K562 (cell line): Measurements from ENCODE around the gene SLC39A9. TPM values are rescaled to one million over a fixed set of nuclear protein-coding genes. Genes with fewer than 3 reads are reported as not detected.

Source experiments
- ATAC-seq: fragments of 200-7000 bp; cut with Tn5 transposase; 3 replicates; pipeline ENCODE4 v1.9.1; 2020; ENCODE audit warnings: moderate library complexity
- BruUV-seq: library from RNA; stranded (reverse); fragments of 400-500 nt; replicated peaks from 2 replicates; lab custom pipeline; 2021; lab: Mats Ljungman, UMichigan
- CTCF ChIA-PET: fragments of 300-600 bp; formaldehyde crosslinking; extraction: SDS; loops from one replicate; lab custom pipeline; 2021; ENCODE audit warnings: low intra/inter-chr PET ratio; lab: Yijun Ruan, JAX
- POLR2A ChIA-PET: fragments of 300-600, 350-650 bp; sonication (Branson Sonifier 250); formaldehyde crosslinking; extraction: SDS; loops from one replicate; lab custom pipeline; 2021; ENCODE audit warnings: antibody characterized with exemption, inconsistent platforms; lab: Yijun Ruan, JAX
- DNase-seq, 4 experiments: peaks; one replicate each; pipeline versions ENCODE4 v3.0.0 to v3.0.0-alpha.2; 2011 to 2018; ENCODE audit warnings: low spot score in 3 of 4, mixed read lengths in 3 of 4; ENCODE audit errors: extremely low read depth in 1 of 4
- FAIRE-seq: peaks from 2 replicates; lab custom pipeline; 2011; peaks lifted over from hg19 to GRCh38; lab: Jason Lieb, UNC
- H2AFZ ChIP-seq: 2 replicates; pipeline ENCODE4 v1.6.0; 2011; ENCODE audit warnings: low read depth, low read length, control low read depth, inconsistent platforms
- H3K27ac ChIP-seq: fragments of 200-600 bp; 3 replicates; pipeline ENCODE4 v1.8.0; 2011; ENCODE audit warnings: low read depth, mild to moderate bottlenecking, control low read depth, inconsistent platforms, low read length, moderate library complexity, mixed read lengths; ENCODE audit errors: extremely low read depth
- H3K27me3 ChIP-seq, 2 experiments: fragments of 300-600 bp in 1 of 2; 2 replicates in 1 of 2; 3 replicates in 1 of 2; pipeline versions ENCODE4 v1.6.0 to v1.8.0; 2011; ENCODE audit warnings: inconsistent platforms in 2 of 2, low read length in 2 of 2, mild to moderate bottlenecking in 1 of 2, mixed read lengths in 1 of 2, moderate library complexity in 1 of 2; ENCODE audit not compliant: control insufficient read depth in 2 of 2, insufficient read depth in 2 of 2
- H3K36me3 ChIP-seq: fragments of 300-600 bp; 3 replicates; pipeline ENCODE4 v1.8.0; 2011; ENCODE audit warnings: mild to moderate bottlenecking, low read length, inconsistent platforms; ENCODE audit not compliant: control insufficient read depth, insufficient read depth
- H3K4me1 ChIP-seq, 2 experiments: fragments of 200-600 bp in 1 of 2; replicated peaks in 1 of 2; 2 replicates in 1 of 2; 3 replicates in 1 of 2; pipeline versions ENCODE4 v1.5.1 to v1.8.0; 2011; ENCODE audit warnings: inconsistent platforms in 2 of 2, low read length in 2 of 2, mild to moderate bottlenecking in 1 of 2, mixed read lengths in 1 of 2, moderate library complexity in 1 of 2; ENCODE audit not compliant: control insufficient read depth in 2 of 2, insufficient read depth in 2 of 2
- H3K4me2 ChIP-seq: 2 replicates; pipeline ENCODE4 v1.6.1; 2011; ENCODE audit warnings: low read length, control low read depth, inconsistent platforms, mixed read lengths; ENCODE audit not compliant: insufficient read depth
- H3K4me3 ChIP-seq: fragments of 200-600 bp; sonication (generic), shearing (Covaris generic); 2 replicates; pipeline ENCODE4 v1.5.1; 2016; ENCODE audit warnings: control low read depth, inconsistent platforms
- H3K79me2 ChIP-seq: fragments of 200-600 bp; 3 replicates; pipeline ENCODE4 v1.8.0; 2011; ENCODE audit warnings: low read length, inconsistent platforms; ENCODE audit not compliant: control insufficient read depth, insufficient read depth
- H3K9ac ChIP-seq, 2 experiments: 2 replicates each; pipeline versions ENCODE4 v1.6.0 to v1.6.1; 2011; ENCODE audit warnings: low read depth in 2 of 2, low read length in 2 of 2, control low read depth in 1 of 2, inconsistent platforms in 1 of 2, mild to moderate bottlenecking in 1 of 2, mixed read lengths in 1 of 2; ENCODE audit not compliant: insufficient read depth in 1 of 2
- H3K9me1 ChIP-seq: one replicate; pipeline ENCODE4 v1.6.0; 2011; ENCODE audit warnings: inconsistent platforms, mild to moderate bottlenecking, low read length, moderate library complexity; ENCODE audit not compliant: control insufficient read depth, insufficient read depth
- H3K9me3 ChIP-seq: replicated peaks from 2 replicates; pipeline ENCODE4 v1.5.1; 2011; ENCODE audit warnings: low read depth, low read length, inconsistent platforms; ENCODE audit not compliant: control insufficient read depth, insufficient read depth
- H4K20me1 ChIP-seq: replicated peaks from 2 replicates; pipeline ENCODE4 v1.6.1; 2011; ENCODE audit warnings: low read length, inconsistent platforms, mixed read lengths; ENCODE audit not compliant: control insufficient read depth, insufficient read depth
- BRD4 ChIP-seq: fragments of 200-600 bp; sonication (generic); IDR thresholded peaks from 2 replicates; pipeline ENCODE4 v1.6.1; 2017; ENCODE audit warnings: inconsistent platforms
- CXXC5 ChIP-seq: fragments of 250-450 bp; sonication (Bioruptor Pico); IDR thresholded peaks from 2 replicates; pipeline ENCODE4 v1.8.0; 2022; ENCODE audit warnings: inconsistent platforms, mild to moderate bottlenecking, moderate library complexity
- ELF1 ChIP-seq: fragments of 200-800 bp; sonication (Bioruptor generic); IDR thresholded peaks from 2 replicates; pipeline ENCODE4 v1.6.1; 2016; ENCODE audit warnings: missing genetic modification characterization, missing compliant biosample characterization
- ELF4 ChIP-seq: fragments of 450-650 bp; formaldehyde crosslinking; IDR thresholded peaks from 2 replicates; pipeline ENCODE4 v1.4.0; 2022; ENCODE audit warnings: missing genetic modification characterization
- ETV5 ChIP-seq: sonication (generic); formaldehyde crosslinking; IDR thresholded peaks from 2 replicates; pipeline ENCODE4 v1.4.0; 2020; ENCODE audit warnings: low read depth, mild to moderate bottlenecking, missing genetic modification reagents
- PRPF4 ChIP-seq: fragments of 200-400 bp; formaldehyde crosslinking; IDR thresholded peaks from one replicate; pipeline ENCODE4 v1.6.1; 2017; ENCODE audit warnings: low read length, low read depth, mild to moderate bottlenecking; ENCODE audit not compliant: insufficient read depth, poor library complexity, severe bottlenecking
- SMARCA4 ChIP-seq: fragments of 450-650 bp; IDR thresholded peaks from 2 replicates; pipeline ENCODE4 v1.6.1; 2016
- ZBTB7A ChIP-seq: IDR thresholded peaks from 2 replicates; pipeline ENCODE4 v1.6.1; 2011; ENCODE audit warnings: low read depth, mild to moderate bottlenecking, low read length, moderate library complexity, borderline replicate concordance; ENCODE audit not compliant: control insufficient read depth
- ZNF24 ChIP-seq: fragments of 450-650 bp; IDR thresholded peaks from 2 replicates; pipeline ENCODE4 v1.6.1; 2016
- WGBS: fragments of 100-300 bp; shearing (Covaris generic); methylation state at CpG from one replicate; pipeline ENCODE4 v1.1.6; 2016; ENCODE audit warnings: low coverage, mixed read lengths; ENCODE audit not compliant: insufficient coverage; ENCODE audit errors: missing lambda C conversion rate; 5-methylcytosine and 5-hydroxymethylcytosine counted together
- in situ Hi-C: fragments of 300-500 bp; cut with MboI; formaldehyde crosslinking; loops from 4 replicates; pipeline ENCODE4 v1.15.0; 2018; ENCODE audit warnings: inconsistent platforms, mixed read lengths
- intact Hi-C: fragments of 100-400 bp; cut with micrococcal nuclease; formaldehyde crosslinking; loops from 2 replicates; pipeline ENCODE4 v1.14.2; 2022
- polyA plus RNA-seq, 8 experiments: library from polyadenylated mRNA; depleted of rRNA in 4 of 8; stranded (reverse) in 5 of 8; unstranded in 3 of 8; fragments of >200 nt; fragmentation: Nextera tagmentation in 2 of 8; fragmentation: Illumina TruSeq in 1 of 8; extraction: Ambion mirVana in 2 of 8; extraction: Trizol in 1 of 8; gene quantifications; 2 replicates each; pipeline versions ENCODE4 v1.2.1 to v1.2.3, GENCODE V29; 2011 to 2014; ENCODE audit warnings: inconsistent platforms in 1 of 8, missing spikeins in 1 of 8
- total RNA-seq, 7 experiments: library from RNA; depleted of rRNA in 6 of 7; stranded (reverse); fragments of >200 nt in 6 of 7; fragmentation: Illumina TruSeq in 2 of 7; extraction: Trizol in 2 of 7; gene quantifications; 2 replicates each; pipeline versions ENCODE4 v1.2.1 to v1.2.3, GENCODE V29; 2011 to 2021; ENCODE audit warnings: low replicate concordance in 1 of 7

Gene SLC39A9
- total and polyA plus RNA-seq, 9 of the 15 experiments (the other 6 are each of a cell fraction or from before 2014, with no cell fraction given) = 18.4 to 66.0 (median 32.5) TPM

DNA sequence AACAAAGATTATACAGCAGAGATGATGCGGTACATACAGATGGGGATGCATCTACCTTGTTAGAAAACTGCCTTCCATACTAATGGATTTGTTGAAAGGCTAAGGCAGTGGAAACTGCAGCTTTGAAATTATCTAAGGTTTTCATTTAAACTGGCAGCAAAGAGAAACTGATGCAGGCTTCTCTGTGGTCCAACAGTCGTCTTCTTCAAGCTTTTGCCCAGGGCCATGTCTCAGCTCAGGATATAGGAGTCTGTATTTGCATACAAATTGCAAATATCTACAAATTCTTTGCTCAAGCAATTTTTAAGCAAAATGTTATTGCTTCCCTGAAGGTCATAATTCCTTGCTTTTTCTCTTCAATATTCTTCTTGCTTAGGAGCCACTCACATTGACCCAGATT is 34.1 kb upstream of the SLC39A9 start:
- H3K9me1 ChIP-seq = no peaks in the 10 kb centered on the region
- intact Hi-C loops = no loop called here
- no peak overlapping the region for H3K9ac ChIP-seq
- no peaks in the 10 kb centered on the region; the same call in 1 of the 2 replicates for H4K20me1 ChIP-seq
- FAIRE-seq (no peak), ATAC-seq (no peak), DNase-seq (no peak)
- POLR2A ChIA-PET = interaction anchor here (1.1 kb wide), 1 partner anchor 12 kb away, joined by 3 read pairs; no protein-coding TSS in a partner anchor
- WGBS = 7% methylated on average over 2 of the region's 2 CpGs
- H3K27ac ChIP-seq = no peak overlapping the region
- no peak overlapping the region for H3K4me2 ChIP-seq
- BruUV-seq = no TSS peak
- TF ChIP-seq PRPF4 (no peak), ELF1 (no peak), BRD4 (no peak), SMARCA4 (no peak), CXXC5 (no peak), ETV5 (CRISPR knock-in tag) (no peak), ELF4 (no peak)
- no peaks in the 10 kb centered on the region for H3K36me3 ChIP-seq
- H3K4me3 ChIP-seq = no peak overlapping the region
- H3K4me1 ChIP-seq = no peaks in the 10 kb centered on the region
- H3K79me2 ChIP-seq = no peaks in the 10 kb centered on the region
- no peaks in the 10 kb centered on the region for H3K9me3 ChIP-seq
- CTCF ChIA-PET = no interaction called here
- peaks cover 2 to 13% of the 10 kb centered on the region in 2 experiments; a peak in 2 of 5 replicates for H3K27me3 ChIP-seq
- in situ Hi-C loops = no loop called here
- H2AFZ ChIP-seq = no peak overlapping the region

DNA sequence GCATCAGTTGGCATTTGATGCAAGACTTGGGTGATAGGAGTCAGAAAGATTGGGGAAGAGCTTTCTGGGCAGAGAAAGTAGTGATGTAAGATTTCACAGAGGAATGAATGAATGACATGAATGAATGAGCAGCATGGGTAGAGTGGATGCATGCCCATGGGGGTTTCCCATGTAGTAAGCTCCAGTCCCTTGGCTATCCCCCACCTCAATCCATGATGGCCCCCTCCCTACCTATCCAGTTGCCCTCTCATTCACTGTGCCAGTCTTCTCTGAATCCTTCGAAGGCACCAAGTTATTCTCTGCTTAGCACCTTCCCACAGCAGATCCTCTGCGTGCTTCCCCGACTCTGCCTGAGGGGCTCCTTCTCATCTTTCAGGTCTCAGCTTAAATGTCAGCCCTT is 32.4 kb upstream of the SLC39A9 start:
- H3K4me1 ChIP-seq = no peaks in the 10 kb centered on the region
- intact Hi-C loops = no loop called here
- DNase-seq (no peak), ATAC-seq (no peak), FAIRE-seq (no peak)
- H3K27ac ChIP-seq = no peak overlapping the region
- WGBS = 4% methylated on average over 3 of the region's 3 CpGs
- H3K79me2 ChIP-seq = no peaks in the 10 kb centered on the region
- H4K20me1 ChIP-seq = no peaks in the 10 kb centered on the region; the same call in 1 of the 2 replicates
- H3K9me3 ChIP-seq = no peaks in the 10 kb centered on the region
- ChIA-PET CTCF (no interaction called here), POLR2A (interaction anchor here (1.2 kb wide), 1 partner anchor 10 kb away, joined by 4 read pairs; no protein-coding TSS in a partner anchor)
- H3K9ac ChIP-seq = no peak overlapping the region
- no peaks in the 10 kb centered on the region for H3K9me1 ChIP-seq
- no peak overlapping the region for H3K4me2 ChIP-seq
- H3K4me3 ChIP-seq = no peak overlapping the region
- no TSS peak for BruUV-seq
- in situ Hi-C loops = no loop called here
- no peaks in the 10 kb centered on the region for H3K36me3 ChIP-seq
- peaks cover 2 to 9% of the 10 kb centered on the region in 2 experiments; a peak in 2 of 5 replicates for H3K27me3 ChIP-seq
- H2AFZ ChIP-seq = no peak overlapping the region
- TF ChIP-seq ZBTB7A = no peak
- peak; percentile 55; the same call in 1 of the 2 replicates for TF ChIP-seq ZNF24
